ENCODE data around the gene FDCSP.

The FDCSP gene

DNA sequence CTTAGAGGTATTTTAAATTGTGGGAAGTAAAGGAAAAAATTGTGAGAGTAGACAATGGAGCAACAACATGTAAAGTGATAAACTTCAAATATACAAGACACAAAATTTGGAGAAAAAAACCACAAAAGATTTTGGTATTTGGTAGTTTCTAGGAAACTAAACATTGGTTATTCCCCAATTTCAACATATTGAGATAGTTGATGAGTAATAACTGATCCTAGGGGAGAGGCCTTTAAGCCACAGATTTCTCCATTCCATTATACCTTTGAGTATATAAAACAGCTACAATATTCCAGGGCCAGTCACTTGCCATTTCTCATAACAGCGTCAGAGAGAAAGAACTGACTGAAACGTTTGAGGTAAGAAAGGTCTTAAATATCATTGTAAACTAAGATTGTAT, at the start of gene FDCSP:
Gene FDCSP (plus strand): TSS at position 301 of the 400 bp plus-strand sequence. CDS start 5,071 bp downstream, outside the sequence.
- TF ChIP-seq, protein P1, sequence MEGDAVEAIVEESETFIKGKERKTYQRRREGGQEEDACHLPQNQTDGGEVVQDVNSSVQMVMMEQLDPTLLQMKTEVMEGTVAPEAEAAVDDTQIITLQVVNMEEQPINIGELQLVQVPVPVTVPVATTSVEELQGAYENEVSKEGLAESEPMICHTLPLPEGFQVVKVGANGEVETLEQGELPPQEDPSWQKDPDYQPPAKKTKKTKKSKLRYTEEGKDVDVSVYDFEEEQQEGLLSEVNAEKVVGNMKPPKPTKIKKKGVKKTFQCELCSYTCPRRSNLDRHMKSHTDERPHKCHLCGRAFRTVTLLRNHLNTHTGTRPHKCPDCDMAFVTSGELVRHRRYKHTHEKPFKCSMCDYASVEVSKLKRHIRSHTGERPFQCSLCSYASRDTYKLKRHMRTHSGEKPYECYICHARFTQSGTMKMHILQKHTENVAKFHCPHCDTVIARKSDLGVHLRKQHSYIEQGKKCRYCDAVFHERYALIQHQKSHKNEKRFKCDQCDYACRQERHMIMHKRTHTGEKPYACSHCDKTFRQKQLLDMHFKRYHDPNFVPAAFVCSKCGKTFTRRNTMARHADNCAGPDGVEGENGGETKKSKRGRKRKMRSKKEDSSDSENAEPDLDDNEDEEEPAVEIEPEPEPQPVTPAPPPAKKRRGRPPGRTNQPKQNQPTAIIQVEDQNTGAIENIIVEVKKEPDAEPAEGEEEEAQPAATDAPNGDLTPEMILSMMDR (conservative IDR thresholded peaks at IDR 0.05; ENCODE audit: low read depth, low read length), result no peak
- DNase-seq (ENCODE audit: low read depth), result no peak
- no peak within 1 kb of the TSS for H3K4me3 ChIP-seq (ENCODE audit: low read length)

DNA sequence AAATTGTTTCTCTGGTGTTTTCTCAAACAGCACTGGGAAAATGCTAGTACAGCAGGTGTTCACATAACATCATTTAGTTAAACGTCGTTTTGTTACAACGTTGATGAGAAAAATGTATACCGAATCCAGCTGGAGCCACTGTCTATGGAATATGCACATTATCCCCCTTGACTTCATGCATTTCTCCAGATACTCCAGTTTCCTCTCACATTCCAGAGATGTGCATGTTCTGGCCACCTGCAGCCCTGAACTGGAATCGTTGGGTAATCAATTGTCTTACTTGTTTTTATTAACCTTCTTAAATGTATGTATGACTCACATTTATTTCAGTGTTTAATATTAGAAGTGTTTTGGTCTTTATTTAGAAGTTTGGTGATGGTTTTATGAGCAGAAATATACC, 48.8 kb upstream of the FDCSP start:
- TF ChIP-seq, protein P1 (conservative IDR thresholded peaks at IDR 0.05; ENCODE audit: low read depth, low read length), result no peak
- H3K4me3 ChIP-seq (ENCODE audit: low read length), result no peak overlapping the region
- no peak for DNase-seq (ENCODE audit: low read depth)

- TF ChIP-seq, protein P1 (conservative IDR thresholded peaks at IDR 0.05; ENCODE audit: low read depth, low read length), result no peak
- H3K4me3 ChIP-seq (ENCODE audit: low read length), result no peak overlapping the region
- DNase-seq (ENCODE audit: low read depth), result no peak
These were observed 47.8 kb upstream of the FDCSP start for GRCh38 chr4:70178075-70178660.

GRCh38 chr4:70179811-70180210, 46.1 kb upstream of the FDCSP start:
- no peak for DNase-seq (ENCODE audit: low read depth)
- H3K4me3 ChIP-seq (ENCODE audit: low read length), result no peak overlapping the region
- TF ChIP-seq, protein P1 (conservative IDR thresholded peaks at IDR 0.05; ENCODE audit: low read depth, low read length), result no peak

- no peak for DNase-seq (ENCODE audit: low read depth)
- H3K4me3 ChIP-seq (ENCODE audit: low read length), result no peak overlapping the region
- TF ChIP-seq, protein P1 (conservative IDR thresholded peaks at IDR 0.05; ENCODE audit: low read depth, low read length), result no peak
These were observed 44.1 kb upstream of the FDCSP start for GRCh38 chr4:70181864-70182263.

DNA sequence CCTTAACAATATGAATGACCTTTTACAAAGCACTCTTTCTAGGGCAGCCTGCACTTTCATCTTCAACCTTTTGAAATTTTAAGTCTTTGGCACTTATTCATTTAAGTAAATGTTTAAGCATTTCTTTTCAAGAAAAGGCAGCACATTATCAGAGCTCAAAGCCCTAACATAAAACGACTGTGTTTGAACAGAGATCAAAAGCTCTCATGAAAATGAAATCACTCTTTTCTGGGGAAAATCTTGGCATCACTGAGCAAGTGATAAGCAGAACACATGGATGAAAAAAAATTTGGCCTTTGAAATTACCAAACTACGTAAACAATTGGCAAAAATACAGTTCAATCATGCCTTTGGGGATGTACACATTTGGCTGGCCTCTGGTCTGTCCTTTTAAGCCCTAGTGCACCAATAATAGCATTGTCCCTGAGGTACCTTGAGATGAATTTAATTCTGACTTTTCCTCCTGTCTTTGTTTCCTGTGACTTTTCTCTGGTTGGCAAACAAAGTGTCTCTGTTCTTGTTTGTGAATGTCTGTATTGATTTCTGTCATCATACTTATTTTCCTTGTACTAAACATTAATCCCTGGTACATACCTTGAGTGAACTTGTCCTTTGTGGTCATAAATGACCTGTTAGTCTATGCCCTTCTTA, 43.3 kb upstream of the FDCSP start:
- DNase-seq (ENCODE audit: low read depth), result no peak

More for the DNA sequence above, 43.3 kb upstream of the FDCSP start:
- no peak overlapping the region for H3K4me3 ChIP-seq (ENCODE audit: low read length)
- TF ChIP-seq, protein P1 (conservative IDR thresholded peaks at IDR 0.05; ENCODE audit: low read depth, low read length), result no peak

Measured in retinal pigment epithelial cell (primary cell).